Stimulated activated CD4-positive, alpha-beta T cell treated with anti-CD3 and anti-CD28 coated beads, Interleukin-1b, Interleukin-23, amount 100 ng/mL, for 1 hour (primary cell): Measurements from ENCODE around the gene WDR1.
A peak's percentile ranks its signal among the peaks of the same experiment; 100 is the strongest.
"Not testable (repeated sequence)": the region's sequence is repeated elsewhere in the genome, so short reads cannot be mapped to it uniquely, and the experiment has no call there.

Source experiments
- DNase-seq, 2 donors: peaks; one replicate each; pipeline ENCODE4 v3.0.0-alpha.2; 2020; ENCODE audit warnings: low read depth in 2 of 2

Gene WDR1

DNA sequence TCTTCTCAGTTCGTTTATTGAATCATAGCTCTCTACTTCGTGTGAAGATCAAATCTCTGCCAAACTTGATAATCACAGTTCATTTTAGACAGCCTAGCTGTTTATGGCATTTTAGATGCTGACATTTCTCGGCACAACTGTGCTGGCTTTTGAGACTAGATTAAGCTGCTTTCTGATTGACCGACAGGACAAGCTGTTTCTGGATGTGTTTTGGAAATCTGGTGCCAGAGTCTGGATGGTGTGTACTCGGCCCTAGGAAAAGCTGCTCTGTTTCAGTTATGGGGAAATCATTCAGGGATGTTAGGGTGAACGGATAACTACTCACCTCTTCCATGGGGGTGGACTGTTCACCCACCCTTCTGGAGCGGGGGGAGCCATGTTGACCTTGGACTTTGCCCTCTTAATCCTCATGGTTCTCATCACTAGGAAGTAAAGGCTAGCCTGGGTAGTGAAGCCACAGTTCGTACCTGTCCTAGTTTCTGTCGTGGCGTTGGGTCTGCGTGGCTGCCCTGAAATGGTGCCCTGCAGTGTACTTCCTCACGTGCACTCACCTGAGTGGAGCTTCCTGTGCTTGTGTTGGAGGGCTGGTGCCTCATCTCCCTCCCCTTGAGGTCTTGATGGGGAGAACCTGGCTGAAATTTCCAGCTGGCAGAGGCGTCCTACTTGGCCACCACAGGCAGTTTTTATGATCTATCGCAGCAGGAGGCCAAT, 13.7 kb upstream of the WDR1 start:
- DNase-seq = no peak

DNA sequence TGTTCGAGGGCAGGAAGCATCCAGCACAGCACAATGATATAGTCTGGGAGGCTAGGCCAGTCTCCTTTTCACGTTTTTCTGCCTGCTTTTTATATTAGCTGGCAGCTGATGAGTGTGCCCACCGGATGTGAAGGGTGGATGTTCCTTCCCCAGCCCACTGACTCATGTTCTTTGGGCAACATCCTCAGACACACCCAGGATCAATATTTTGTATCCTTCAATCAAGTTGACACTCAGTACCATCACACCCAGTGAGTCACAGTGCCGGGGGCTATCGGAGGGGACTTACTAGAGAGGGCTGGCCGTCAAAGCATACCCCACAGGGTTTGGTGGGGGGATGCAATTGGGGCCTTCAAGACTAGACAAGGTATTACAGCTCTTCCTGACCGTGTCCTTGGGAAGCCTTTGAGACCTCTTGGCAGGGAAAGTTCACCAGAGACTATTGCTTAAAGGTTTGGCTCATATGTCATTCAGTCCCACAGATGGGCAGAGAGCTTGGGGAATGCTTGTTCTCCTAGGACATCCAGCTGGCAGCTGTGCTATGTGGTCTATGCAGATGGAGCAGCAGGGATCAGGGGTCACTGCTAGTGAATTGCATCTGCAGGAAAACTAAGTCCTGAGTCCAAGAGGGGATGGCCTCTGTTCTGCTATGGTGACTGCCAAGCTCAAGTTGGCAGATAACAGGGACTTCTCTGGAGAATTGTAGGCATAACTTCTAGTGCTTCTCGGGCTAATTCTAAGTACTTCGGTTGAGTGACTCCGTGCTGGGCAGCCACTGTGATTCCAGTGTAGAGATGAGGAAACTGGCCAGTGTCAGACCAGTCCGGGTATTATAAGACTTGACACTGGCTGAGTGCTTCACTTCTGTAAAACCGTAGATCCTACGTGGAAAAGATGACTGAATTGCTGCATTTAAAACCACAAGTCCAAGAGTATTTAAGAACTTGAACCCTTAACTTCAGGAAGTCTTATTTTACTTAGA, 12.9 kb upstream of the WDR1 start:
- no peak for DNase-seq

DNA sequence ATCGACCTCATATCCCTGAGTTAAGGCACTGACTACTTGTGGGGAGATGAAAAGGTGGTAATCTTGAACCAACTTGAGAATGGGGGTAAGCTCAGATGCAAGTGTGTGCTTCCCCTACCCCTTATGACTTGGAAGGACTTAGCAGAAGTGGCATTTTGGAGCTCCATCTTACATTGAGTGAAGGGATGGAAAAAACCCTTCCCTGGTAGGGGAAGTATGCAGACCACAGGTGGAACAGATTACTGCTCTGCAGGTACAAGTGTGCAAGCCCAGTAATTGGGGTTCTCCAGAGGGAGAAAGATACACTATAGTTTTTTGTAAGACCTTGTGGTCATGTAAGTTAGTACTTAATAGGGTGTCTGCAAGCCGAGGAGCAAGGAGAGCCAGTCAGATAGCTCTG, 12.2 kb upstream of the WDR1 start:
- no peak for DNase-seq

DNA sequence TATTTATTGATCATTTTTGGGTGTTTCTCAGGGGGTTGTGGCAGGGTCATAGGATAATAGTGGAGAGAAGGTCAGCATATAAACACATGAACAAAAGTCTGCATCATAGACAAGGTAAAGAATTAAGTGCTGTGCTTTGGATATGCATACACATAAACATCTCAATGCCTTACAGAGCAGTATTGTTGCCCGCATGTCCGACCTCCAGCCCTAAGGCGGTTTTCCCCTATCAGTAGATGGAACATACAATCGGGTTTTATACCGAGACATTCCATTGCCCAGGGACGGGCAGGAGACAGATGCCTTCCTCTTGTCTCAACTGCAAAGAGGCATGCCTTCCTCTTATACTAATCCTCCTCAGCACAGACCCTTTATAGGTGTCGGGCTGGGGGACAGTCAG, 10.9 kb upstream of the WDR1 start:
- DNase-seq = not testable (repeated sequence)

DNA sequence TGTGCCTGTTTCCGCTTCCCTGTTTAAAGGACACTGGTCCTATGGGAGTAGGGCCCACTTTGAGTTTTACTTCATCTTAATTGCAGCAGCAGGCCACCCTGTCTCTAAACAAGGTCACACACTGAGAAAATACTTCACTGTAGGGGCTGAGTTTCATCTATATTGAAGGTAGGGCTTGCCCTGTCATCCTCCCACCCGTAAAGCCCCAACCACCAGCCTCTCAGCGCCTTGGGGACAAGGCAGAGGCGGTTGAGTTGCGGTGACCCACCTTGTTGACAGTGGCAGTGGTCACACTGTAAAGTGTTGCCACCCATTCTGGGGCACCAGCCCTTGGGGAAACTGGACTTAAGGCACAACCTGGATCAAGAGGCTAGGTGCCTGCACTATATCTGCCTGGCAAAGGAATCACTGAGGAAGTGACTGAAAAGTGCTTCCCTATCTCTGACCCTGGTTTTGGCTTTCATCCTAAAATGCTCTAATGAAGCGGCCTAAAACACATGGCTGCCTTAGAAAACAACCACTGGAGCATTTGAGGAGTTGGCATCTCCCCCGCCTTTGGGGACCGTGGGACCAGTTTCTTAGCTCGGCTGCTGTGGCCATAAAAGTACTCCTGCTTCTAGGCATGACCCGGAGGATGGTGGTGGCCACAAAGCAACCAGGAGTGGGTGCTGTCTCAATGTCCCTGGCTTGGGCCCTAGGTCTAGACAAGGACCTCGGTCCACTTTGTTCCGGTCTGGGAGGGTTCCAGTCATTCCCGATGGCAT, 7.8 kb upstream of the WDR1 start:
- DNase-seq = no peak

DNA sequence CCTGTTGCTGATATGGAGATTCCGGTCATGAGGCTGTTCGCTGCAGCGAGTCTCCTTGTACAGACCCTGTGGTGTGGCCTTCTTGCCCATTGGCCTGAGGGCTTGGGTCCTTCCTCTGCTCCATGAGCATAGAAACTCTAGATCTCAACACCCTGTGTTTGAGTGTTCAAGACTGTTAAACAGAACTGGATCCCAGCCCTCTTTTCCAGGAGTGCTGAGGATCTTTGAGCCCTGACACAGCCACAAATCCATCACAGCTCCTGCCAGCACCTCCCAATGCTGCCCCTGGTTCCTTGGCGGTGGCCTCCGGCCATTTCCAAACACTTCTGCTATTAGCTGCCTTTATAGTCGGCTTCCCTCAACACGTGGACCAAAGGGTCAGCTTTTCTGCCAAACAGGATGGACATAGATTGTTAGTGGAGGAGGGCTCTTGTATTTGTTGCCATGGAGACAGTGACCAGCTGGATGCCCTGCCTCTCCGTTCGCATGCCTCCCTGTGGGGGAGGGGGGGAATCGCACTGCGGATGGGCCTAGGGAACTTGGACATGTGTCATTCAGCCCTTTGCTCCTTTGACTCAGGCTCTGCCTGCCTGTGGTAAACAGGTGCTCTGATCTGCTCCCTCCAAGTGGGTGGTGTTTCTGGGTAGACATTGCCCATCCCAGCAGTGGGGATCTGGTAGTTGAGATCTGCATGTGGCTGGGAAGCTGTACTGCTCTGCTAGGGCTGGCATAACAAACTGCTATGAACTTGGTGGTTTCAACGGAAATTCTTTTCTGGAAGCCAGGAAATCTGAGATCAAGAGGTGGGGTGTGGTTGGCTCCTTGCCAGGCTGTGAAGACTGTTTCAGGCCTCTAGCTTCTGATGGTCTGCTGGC, 6.9 kb upstream of the WDR1 start:
- no peak for DNase-seq

DNA sequence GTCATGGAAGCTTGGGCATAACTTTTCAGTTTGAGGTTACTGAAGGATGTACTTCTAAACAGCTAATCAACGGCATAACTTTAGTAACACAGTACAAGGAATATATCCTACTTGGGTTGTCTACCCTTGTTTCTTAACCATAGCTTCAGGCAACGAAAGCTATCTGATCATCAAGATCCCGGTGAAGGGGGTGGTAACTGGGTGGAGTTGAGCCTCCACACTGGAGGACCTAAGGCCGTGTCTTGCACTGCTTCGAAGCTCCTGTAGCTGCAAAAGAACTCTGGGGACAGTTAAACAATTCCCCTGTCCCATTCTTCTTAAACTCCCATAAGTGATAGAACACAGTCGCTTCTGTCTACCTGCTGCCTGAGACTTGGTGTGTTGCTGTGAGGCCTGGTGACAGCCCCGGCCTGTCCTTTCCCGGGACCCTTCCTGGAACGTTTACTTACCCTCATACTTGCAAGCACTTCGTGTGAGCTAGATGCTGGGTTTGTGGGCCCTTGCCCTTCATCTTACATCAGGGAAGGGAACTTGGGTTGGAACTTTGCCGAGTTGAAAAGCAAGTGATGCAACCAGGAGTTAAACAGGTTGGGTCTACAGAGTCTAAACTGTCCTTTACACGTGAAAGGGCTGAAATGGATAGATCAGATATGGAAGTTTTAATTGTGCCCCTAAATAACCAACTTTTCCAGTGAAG, 5.8 kb upstream of the WDR1 start:
- DNase-seq = no peak

DNA sequence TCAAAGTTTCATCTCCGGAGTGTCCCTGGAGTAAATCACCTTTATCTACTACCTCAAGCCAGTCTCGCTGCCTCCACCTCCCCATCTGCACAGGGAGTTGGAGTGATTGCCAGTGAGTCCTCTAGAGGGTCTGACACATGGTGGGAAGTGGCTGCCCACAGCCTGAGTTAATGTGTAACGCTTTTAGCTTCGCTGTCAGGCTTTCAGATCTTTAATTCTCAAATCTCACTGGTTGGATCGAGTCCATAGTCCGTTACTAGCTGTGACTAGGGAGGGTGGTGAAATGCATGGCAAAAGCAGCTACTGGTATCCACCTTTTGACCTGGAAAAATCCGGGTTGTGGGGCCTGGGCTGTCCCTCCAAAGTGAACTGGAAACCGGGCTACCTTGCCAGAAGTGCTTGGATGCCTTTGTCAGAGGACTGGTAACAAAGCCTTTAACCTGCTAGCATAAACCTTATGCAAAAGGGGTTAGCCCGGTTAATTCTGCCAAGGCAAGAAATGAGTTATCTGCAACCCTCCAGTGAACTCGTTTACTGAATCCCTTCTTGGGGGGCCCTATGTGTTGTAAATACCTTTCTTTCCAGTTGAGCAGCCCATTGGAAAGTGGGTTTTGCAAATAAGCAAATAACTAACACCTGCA, 5.1 kb upstream of the WDR1 start:
- no peak for DNase-seq

DNA sequence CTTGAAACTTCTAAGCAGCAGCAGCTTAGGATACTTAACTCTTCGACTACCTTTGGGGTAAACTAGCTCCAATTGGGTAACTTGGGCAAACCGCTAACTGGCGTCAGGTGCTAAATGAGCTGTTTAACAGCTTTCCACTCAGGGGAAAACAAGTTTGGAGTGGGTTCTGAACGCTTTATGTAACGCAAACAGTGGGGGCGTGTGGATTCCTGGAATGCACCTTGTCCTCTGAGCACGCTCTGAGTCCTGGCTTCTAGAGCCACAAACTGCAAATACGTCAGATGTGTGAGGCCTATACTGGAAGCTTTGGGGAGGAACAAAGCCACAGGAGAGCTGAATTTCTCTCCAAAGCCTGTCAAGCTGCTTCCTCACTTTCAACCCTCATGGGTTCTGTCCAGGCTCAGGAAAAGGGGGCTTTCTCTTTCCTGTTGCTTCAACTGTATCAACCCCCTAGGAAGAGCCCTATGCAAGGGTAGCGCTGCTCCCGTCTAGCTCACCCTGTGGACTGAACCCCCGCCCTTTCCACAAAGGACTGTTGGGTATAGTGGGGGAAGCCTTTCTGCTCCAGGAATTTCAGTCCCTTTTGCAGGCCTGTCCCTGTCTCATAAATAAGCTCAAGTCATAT, 4.5 kb upstream of the WDR1 start:
- no peak for DNase-seq

DNA sequence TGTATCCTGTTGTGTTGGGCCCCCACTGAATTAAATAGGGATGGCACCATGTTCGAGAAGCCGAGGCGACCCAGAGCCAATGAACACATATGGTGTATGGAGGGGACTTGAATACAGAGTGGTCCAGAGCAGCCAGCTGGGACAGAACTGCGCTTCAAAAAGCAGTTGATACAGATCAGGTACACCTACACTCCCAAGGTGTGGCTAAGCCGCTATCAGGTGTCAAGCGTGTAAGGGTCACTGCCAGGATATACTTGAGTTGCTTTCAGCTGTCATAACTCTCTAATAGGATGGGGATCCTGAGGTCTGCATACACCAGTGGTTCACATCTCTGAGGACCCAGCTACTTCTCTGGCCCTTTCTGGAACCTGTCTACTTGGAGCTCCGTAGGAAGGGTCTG, 3.2 kb upstream of the WDR1 start:
- no peak for DNase-seq

DNA sequence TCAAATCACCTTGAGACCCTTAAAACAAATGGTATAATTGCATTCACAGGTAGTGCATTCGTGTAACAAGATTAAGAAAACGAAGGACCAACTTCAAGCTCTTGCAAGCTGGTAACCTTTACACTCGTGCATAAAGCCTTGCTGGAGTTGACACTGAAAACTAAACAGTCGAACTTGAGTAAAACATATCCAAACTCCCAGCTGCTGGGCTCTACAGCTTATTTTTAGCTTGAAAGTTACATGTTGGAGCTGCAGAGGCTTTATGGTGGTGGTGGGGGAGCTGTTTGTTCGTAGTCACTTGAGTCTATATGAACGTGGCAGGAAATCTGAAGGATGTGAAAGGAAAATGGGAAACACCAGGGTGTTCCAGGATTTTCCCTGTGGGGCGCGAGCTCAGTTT, 2.7 kb upstream of the WDR1 start:
- DNase-seq = no peak

DNA sequence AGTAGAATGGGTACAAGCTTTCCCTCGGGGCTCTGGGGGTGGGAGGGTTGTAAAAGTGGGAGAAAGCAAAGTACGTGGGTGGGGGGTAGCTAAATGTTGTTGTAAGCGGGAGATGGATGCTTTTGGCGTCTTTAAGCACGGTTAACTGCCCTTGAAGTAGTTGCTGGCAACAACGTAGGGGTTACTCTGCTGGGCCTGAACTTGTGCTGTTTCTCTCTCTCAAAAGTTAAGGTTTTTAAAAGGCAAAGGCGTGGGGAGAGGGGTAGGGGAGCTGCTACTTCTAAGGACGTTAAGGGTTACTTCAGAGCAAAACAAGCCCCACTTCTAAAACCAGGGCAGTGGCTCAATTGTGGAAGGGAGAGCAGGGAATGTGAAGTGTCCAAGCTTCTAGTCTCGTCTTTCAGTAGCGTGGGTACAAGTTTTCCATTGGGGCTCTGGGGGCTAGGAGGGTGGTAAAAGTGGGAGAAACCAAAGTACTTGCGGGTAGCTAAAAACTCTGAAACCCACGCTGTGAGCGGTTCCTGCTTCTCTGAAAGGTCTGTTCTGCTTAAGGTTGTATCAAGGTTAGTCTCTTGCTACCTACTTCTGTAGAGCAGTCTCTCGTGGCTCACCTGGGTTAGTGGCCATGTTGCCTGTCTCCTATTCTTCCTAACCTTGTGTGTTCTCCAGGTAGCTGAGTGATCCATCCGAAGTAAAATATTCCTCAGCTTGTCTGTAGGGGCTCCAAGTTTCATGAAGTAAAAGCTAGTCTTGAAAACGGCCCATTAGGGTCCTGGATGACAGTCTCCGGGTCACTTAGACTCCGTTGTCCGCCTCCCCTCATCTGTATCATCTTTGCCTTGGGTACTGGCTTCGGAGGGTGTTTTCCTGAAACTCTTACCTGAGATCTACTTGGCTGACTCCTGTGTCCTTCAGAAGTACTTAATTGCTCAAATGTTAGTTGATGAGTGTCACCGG, 1.7 kb upstream of the WDR1 start:
- no peak for DNase-seq

DNA sequence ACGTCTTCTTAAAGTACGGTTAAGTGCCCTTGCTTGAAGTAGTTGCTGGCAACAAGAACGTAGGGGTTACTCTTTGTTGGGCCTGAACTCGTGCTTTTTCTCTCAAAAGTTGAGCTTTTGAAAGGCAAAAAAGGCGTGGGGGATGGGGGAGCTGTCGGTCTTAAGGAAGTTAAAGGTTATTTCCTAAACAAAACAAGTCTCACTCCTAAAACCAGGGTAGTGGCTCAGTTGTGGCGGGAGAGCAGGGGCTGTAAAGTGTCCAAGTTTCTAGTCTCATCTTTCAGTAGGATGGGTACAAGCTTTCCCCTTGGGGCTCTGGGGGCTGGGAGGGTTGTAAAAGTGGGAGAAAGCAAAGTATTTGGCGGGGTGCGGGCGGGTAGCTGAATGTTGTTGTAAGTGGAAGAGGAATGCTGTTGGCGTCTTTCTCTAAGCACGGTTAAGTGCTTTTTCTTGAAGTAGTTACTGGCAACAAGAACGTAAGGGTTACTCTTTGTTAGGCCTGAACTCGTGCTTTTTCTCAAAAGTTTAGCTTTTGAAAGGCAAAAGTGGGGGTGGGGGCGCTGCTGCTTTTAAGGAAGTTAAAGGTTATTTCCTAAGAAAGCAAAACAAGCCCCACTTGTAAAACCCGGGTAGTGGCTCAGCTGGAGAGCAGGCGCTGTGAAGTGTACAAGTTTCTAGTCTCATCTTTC, 904 bp upstream of the WDR1 start:
- no peak for DNase-seq

DNA sequence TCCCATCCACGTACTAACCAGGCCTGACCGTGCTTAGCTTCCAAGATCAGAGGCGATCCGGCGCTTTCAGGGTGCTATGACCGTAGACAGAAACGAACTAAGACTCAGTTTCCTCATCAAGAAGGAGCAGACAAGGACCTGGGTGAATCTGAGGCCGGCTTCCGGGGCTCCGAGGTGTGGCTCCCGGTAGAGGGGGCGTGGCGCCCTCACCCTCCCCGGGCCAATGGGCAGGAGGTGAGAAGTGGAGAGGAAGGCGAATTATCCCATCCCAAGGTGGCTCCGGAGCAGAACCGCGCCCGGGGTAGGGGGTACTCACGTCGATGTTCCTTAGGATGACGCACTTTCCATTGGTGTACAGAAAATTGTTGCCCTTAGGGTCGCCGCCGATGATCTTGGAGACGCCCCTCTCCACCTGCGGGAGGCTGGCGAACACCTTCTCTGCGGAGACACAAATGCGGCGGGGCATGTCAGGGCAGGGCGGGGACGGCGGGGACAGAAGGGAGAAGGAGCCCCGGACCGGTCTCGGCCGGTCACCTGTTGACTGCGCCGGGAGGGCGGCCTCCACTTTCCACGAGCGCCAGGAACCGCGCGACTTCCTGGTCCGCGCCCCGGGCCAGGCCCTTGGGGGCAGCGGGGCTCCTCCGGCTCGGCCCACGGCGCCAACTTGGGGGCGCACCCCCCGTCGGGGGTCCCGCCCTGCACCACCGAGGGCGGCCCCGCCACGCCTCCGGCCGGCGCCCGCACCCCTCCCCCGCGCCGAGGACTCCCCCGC, 616 bp downstream of the WDR1 start:
- DNase-seq = peak; percentile 44 to 49

DNA sequence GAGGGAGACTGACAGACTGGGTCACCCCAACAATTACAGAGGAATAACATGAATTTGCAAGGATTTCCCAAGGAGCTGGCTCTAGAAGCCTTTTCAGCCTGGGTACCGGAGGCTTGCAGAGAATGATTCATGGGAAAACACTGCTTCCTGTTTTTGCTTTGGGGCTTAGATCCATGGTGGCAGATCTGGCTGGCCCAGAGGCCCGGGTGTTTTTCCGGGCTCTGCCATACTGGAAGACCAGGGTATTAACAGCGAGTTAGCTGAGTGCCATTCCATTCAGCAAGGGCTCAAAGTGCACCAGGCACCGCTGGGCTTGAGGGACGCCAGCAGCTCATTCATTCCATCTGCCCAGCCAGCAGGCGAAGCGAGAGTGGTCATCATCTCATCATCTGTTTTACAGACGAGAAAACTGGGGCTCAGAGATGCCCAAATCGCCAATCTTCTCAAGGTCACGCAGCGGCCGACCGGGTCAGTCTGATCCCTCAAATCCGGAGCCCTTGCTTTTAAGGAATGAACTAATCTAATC, 1.3 kb downstream of the WDR1 start:
- no peak for DNase-seq

DNA sequence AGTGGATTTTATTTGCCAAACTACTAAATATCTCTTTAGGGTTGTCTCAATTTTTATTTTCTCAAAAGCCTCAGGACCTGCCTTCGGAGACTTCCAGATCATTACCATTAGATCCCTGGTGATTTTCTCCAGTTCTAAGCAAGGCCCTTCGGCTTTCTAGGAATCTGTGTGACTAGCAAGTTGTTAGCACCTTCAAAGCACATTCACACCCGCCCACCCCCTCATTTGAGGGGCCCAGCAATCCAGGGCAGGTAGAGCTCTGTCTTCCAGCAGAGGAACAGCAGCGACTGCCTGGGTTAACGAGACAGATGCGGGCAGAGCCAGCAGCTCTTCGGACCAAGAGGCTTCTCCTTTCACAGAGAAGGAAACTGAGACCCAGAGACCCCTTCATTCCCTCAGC, 2.0 kb downstream of the WDR1 start:
- DNase-seq = no peak

DNA sequence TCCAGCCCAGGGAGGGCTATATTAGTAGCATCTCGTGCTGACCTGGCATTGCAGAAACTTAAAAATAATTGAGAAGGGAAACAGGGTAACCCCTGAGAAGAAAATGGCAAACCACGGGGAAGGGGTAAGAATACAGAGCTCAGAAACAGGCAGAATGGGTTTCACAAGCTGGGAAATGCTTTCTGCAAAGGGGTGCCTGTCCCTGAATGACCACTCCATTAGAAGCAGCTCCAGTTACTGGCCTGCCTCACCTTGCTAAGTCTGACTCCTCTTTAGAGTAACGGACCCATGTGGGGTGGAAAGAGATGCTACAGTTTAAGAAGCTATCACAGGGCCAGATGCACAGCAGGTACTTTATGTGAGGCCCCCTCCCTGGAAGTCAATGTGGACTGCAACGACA, 2.5 kb downstream of the WDR1 start:
- DNase-seq = no peak
